HepG2 (cell line): ENCODE results near the gene ARGLU1. TPM values are rescaled to one million over a fixed set of nuclear protein-coding genes. Genes with fewer than 3 reads are reported as not detected.

Source experiments
- CEBPG ChIP-seq: IDR thresholded peaks from 2 replicates; pipeline ENCODE4 v1.6.1; 2016
- CHD4 ChIP-seq: fragments of 200-600 bp; sonication (generic); IDR thresholded peaks from 2 replicates; pipeline ENCODE4 v1.7.0; 2017; ENCODE audit warnings: mild to moderate bottlenecking, low read length, borderline replicate concordance
- ELF1 ChIP-seq: sonication (generic); formaldehyde crosslinking; IDR thresholded peaks from 2 replicates; pipeline ENCODE4 v1.4.0; 2020; ENCODE audit warnings: missing genetic modification reagents
- ELF3 ChIP-seq: IDR thresholded peaks from 2 replicates; pipeline ENCODE4 v1.6.1; 2016; ENCODE audit warnings: missing genetic modification reagents, missing compliant biosample characterization
- EP300 ChIP-seq, 3 experiments: sonication (generic) in 1 of 3; formaldehyde crosslinking in 1 of 3; IDR thresholded peaks; 2 replicates each; pipeline versions ENCODE4 v1.5.1 to v1.6.1; 2011 to 2020; ENCODE audit warnings: low read depth in 2 of 3, low read length in 2 of 3, borderline replicate concordance in 1 of 3, improper control_type of control experiment in 1 of 3, mild to moderate bottlenecking in 1 of 3, missing genetic modification reagents in 1 of 3, moderate library complexity in 1 of 3
- GABPA ChIP-seq, 2 experiments: IDR thresholded peaks; 2 replicates each; pipeline ENCODE4 v1.6.1; 2011 to 2016; ENCODE audit warnings: low read depth in 2 of 2, low read length in 1 of 2, missing biosample characterization in 1 of 2, missing genetic modification characterization in 1 of 2
- HNF4G ChIP-seq, 2 experiments: sonication (generic) in 1 of 2; formaldehyde crosslinking in 1 of 2; IDR thresholded peaks; 2 replicates each; pipeline versions ENCODE4 v1.4.0 to v1.6.1; 2011 to 2020; ENCODE audit warnings: borderline replicate concordance in 2 of 2, low read depth in 2 of 2, mild to moderate bottlenecking in 2 of 2, low read length in 1 of 2, missing genetic modification reagents in 1 of 2, moderate library complexity in 1 of 2
- KAT7 ChIP-seq: IDR thresholded peaks from 2 replicates; pipeline ENCODE4 v1.6.1; 2018; ENCODE audit warnings: borderline replicate concordance, missing compliant biosample characterization
- NFATC3 ChIP-seq: sonication (generic); formaldehyde crosslinking; IDR thresholded peaks from 2 replicates; pipeline ENCODE4 v1.5.1; 2020; ENCODE audit warnings: mild to moderate bottlenecking, missing genetic modification reagents
- PCBP2 ChIP-seq: fragments of 200-400 bp; formaldehyde crosslinking; optimal IDR thresholded peaks from 2 replicates; pipeline ENCODE3; 2018; ENCODE audit warnings: low read length, low read depth; ENCODE audit not compliant: poor library complexity, severe bottlenecking
- POLR2G ChIP-seq: fragments of 200-400 bp; formaldehyde crosslinking; IDR thresholded peaks from 2 replicates; pipeline ENCODE4 v1.6.1; 2018; ENCODE audit warnings: mild to moderate bottlenecking, low read depth, low read length, moderate library complexity
- RBFOX2 ChIP-seq: fragments of 200-400 bp; formaldehyde crosslinking; IDR thresholded peaks from 2 replicates; pipeline ENCODE4 v1.6.1; 2017; ENCODE audit warnings: low read depth, mild to moderate bottlenecking, low read length
- SIN3B ChIP-seq: fragments of 150-350 bp; IDR thresholded peaks from 2 replicates; pipeline ENCODE4 v1.6.1; 2014; ENCODE audit warnings: low read length
- SIX4 ChIP-seq: sonication (generic); formaldehyde crosslinking; IDR thresholded peaks from 2 replicates; pipeline ENCODE4 v1.4.0; 2020; ENCODE audit warnings: missing genetic modification reagents
- TRAFD1 ChIP-seq: sonication (generic); formaldehyde crosslinking; IDR thresholded peaks from 2 replicates; pipeline ENCODE4 v1.5.1; 2020; ENCODE audit warnings: missing genetic modification reagents, mild to moderate bottlenecking, borderline replicate concordance
- ZFX ChIP-seq: sonication (generic); formaldehyde crosslinking; IDR thresholded peaks from 2 replicates; pipeline ENCODE4 v1.4.0; 2020; ENCODE audit warnings: mild to moderate bottlenecking, low read depth, missing genetic modification reagents, moderate library complexity
- ZNF121 ChIP-seq: sonication (generic); formaldehyde crosslinking; IDR thresholded peaks from 2 replicates; pipeline ENCODE4 v1.5.0; 2020; ENCODE audit warnings: mild to moderate bottlenecking, missing genetic modification reagents
- ZNF225 ChIP-seq: sonication (generic); formaldehyde crosslinking; IDR thresholded peaks from 2 replicates; pipeline ENCODE4 v1.4.0; 2020; ENCODE audit warnings: mild to moderate bottlenecking, missing genetic modification reagents
- ZNF589 ChIP-seq: sonication (generic); formaldehyde crosslinking; conservative IDR thresholded peaks from 2 replicates; pipeline ENCODE4 v1.8.0; 2022; ENCODE audit warnings: mild to moderate bottlenecking, moderate library complexity, missing genetic modification reagents
- ZNF850 ChIP-seq: sonication (generic); formaldehyde crosslinking; conservative IDR thresholded peaks from 2 replicates; pipeline ENCODE4 v1.9.0; 2021; ENCODE audit warnings: mild to moderate bottlenecking, missing genetic modification reagents
- polyA plus RNA-seq, 8 experiments: library from polyadenylated mRNA; depleted of rRNA in 3 of 8; stranded (reverse) in 7 of 8; unstranded in 1 of 8; fragments of >200 nt; fragmentation: Illumina TruSeq in 4 of 8; extraction: Trizol in 4 of 8; gene quantifications; 2 replicates each; pipeline versions ENCODE4 v1.2.1 to v1.2.3, GENCODE V29; 2011 to 2016; ENCODE audit warnings: low read depth in 4 of 8, missing spikeins in 1 of 8, mixed read lengths in 1 of 8; ENCODE audit not compliant: insufficient read depth in 1 of 8
- total RNA-seq, 5 experiments: library from RNA; depleted of rRNA; stranded (reverse); fragments of >200 nt; fragmentation: Illumina TruSeq; extraction: Trizol; gene quantifications; 2 replicates each; pipeline ENCODE4 v1.2.3, GENCODE V29; 2016; ENCODE audit warnings: low read depth in 1 of 5

The ARGLU1 gene
- total and polyA plus RNA-seq, 2 of the 13 experiments (the other 11 are each of a cell fraction or from before 2014, with no cell fraction given), result 47.1 to 70.6 TPM

GRCh38 chr13:106566641-106567473 is 1.1 kb downstream of the ARGLU1 start (continued):
- no peak for TF ChIP-seq TRAFD1 (CRISPR knock-in tag)
- no peak for TF ChIP-seq SIN3B
- TF ChIP-seq RBFOX2, result no peak
- no peak for TF ChIP-seq ZNF589 (CRISPR knock-in tag)
- TF ChIP-seq HNF4G (IDR thresholded peaks at IDR 0.05; ENCODE audit: borderline replicate concordance, low read depth, low read length), result no peak
- no peak for TF ChIP-seq HNF4G (CRISPR knock-in tag; IDR thresholded peaks at IDR 0.05; ENCODE audit: borderline replicate concordance, low read depth)
- no peak for TF ChIP-seq PCBP2
- TF ChIP-seq ZFX, result no peak
- TF ChIP-seq ZNF850 (CRISPR knock-in tag), result no peak
- TF ChIP-seq CHD4, result no peak
- no peak for TF ChIP-seq NFATC3
- no peak for TF ChIP-seq GABPA (IDR thresholded peaks at IDR 0.05; ENCODE audit: low read depth, low read length)
- 0 out of 2 replicates have a peak, but pooled peaks have one; percentile 24 for TF ChIP-seq GABPA (CRISPR knock-in tag; IDR thresholded peaks at IDR 0.05; ENCODE audit: low read depth)
- TF ChIP-seq ELF3 (CRISPR knock-in tag), result peak; percentile 38; the same call in 1 of the 2 replicates
- no peak for TF ChIP-seq POLR2G
- 0 out of 2 replicates have a peak, but pooled peaks have one; percentile 30 for TF ChIP-seq ELF1 (CRISPR knock-in tag)
- no peak for TF ChIP-seq EP300 (IDR thresholded peaks at IDR 0.05; ENCODE audit: low read depth in 2 of 2, low read length in 2 of 2)
- no peak for TF ChIP-seq EP300 (CRISPR knock-in tag; IDR thresholded peaks at IDR 0.05; ENCODE audit: borderline replicate concordance)
- no peak for TF ChIP-seq CEBPG
- no peak for TF ChIP-seq ZNF121 (CRISPR knock-in tag)
- no peak for TF ChIP-seq ZNF225
- 0 out of 2 replicates have a peak, but pooled peaks have one; percentile 23 for TF ChIP-seq KAT7 (CRISPR knock-in tag)
- TF ChIP-seq SIX4 (CRISPR knock-in tag), result no peak
